HCT116 (cell line): ENCODE results near the gene ABR. TPM values are rescaled to one million over a fixed set of nuclear protein-coding genes. Genes with fewer than 3 reads are reported as not detected.

ENCODE experiments used
- ATAC-seq: fragments of 200-7000 bp; cut with Tn5 transposase; 2 replicates; pipeline ENCODE4 v1.9.1; 2020; ENCODE audit warnings: mild to moderate bottlenecking, moderate library complexity
- BruUV-seq: library from RNA; stranded (reverse); fragments of 400-500 nt; replicated peaks from 2 replicates; lab custom pipeline; 2021; lab: Mats Ljungman, UMichigan
- CTCF ChIA-PET: fragments of 300-600 bp; sonication (Branson Sonifier 250); formaldehyde crosslinking; loops from one replicate; lab custom pipeline; 2021; ENCODE audit warnings: antibody characterized with exemption; lab: Charles Lee
- POLR2A ChIA-PET: fragments of 300-600, 350-600 bp; sonication (Branson Sonifier 250); formaldehyde crosslinking; loops from one replicate; lab custom pipeline; 2021; ENCODE audit warnings: antibody characterized with exemption; lab: Charles Lee
- RAD21 ChIA-PET, 2 experiments: fragments of 300-600 bp; sonication (Branson Sonifier 250); formaldehyde crosslinking; loops; one replicate each; lab custom pipeline; 2023; ENCODE audit warnings: low total read pairs in 2 of 2; ENCODE audit not compliant: uncharacterized antibody in 2 of 2, unreplicated experiment in 2 of 2, low non-redundant PET in 1 of 2; lab: Charles Lee
- DNase-seq: peaks from one replicate; pipeline ENCODE4 v3.0.0-alpha.2; 2010; ENCODE audit warnings: low read depth, low spot score
- H2AFZ ChIP-seq: fragments of 200-600 bp; shearing (Covaris generic), sonication (generic); 2 replicates; pipeline ENCODE4 v1.6.1; 2017; ENCODE audit warnings: low read depth, mixed run types, mixed read lengths, antibody characterized with exemption, low read length; ENCODE audit not compliant: poor library complexity, severe bottlenecking
- H3K27ac ChIP-seq: 2 replicates; pipeline ENCODE4 v1.5.1; 2012; ENCODE audit warnings: low read depth, low read length
- H3K27me3 ChIP-seq: fragments of 200-600 bp; sonication (generic); 2 replicates; pipeline ENCODE4 v1.6.1; 2016; ENCODE audit warnings: mixed run types, low read length, mixed read lengths; ENCODE audit not compliant: insufficient read depth
- H3K36me3 ChIP-seq, 2 experiments: fragments of 200-500 bp in 1 of 2; fragments of 200-600 bp in 1 of 2; sonication (Bioruptor generic) in 1 of 2; sonication (generic) in 1 of 2; 2 replicates each; pipeline versions ENCODE4 v1.5.1 to v1.6.1; 2014 to 2016; ENCODE audit warnings: low read length in 2 of 2, inconsistent platforms in 1 of 2, mixed read lengths in 1 of 2, mixed run types in 1 of 2; ENCODE audit not compliant: insufficient read depth in 2 of 2, control insufficient read depth in 1 of 2
- H3K4me1 ChIP-seq, 2 experiments: fragments of 200-600 bp in 1 of 2; sonication (generic) in 1 of 2; 2 replicates each; pipeline versions ENCODE4 v1.5.1 to v1.6.1; 2012 to 2017; ENCODE audit warnings: low read length in 2 of 2, inconsistent platforms in 1 of 2, mild to moderate bottlenecking in 1 of 2, mixed read lengths in 1 of 2, mixed run types in 1 of 2, moderate library complexity in 1 of 2; ENCODE audit not compliant: insufficient read depth in 2 of 2, control insufficient read depth in 1 of 2
- H3K4me2 ChIP-seq: fragments of 200-600 bp; sonication (generic); 2 replicates; pipeline ENCODE4 v1.6.1; 2017; ENCODE audit warnings: mixed run types, low read length, mixed read lengths
- H3K4me3 ChIP-seq, 2 experiments: fragments of 200-600 bp in 1 of 2; sonication (generic) in 1 of 2; replicated peaks in 1 of 2; 2 replicates each; pipeline ENCODE4 v1.5.1; 2011 to 2016; ENCODE audit warnings: low read length in 2 of 2, control low read depth in 1 of 2, low read depth in 1 of 2, mild to moderate bottlenecking in 1 of 2, mixed read lengths in 1 of 2, mixed run types in 1 of 2
- H3K79me2 ChIP-seq: fragments of 200-600 bp; sonication (generic); 2 replicates; pipeline ENCODE4 v1.6.1; 2017; ENCODE audit warnings: mild to moderate bottlenecking, mixed run types, low read length, moderate library complexity, mixed read lengths; ENCODE audit not compliant: insufficient read depth
- H3K9ac ChIP-seq: fragments of 200-600 bp; sonication (generic); 2 replicates; pipeline ENCODE4 v1.6.1; 2016; ENCODE audit warnings: low read length, mixed read lengths
- H3K9me2 ChIP-seq: fragments of 200-600 bp; sonication (generic), shearing (Covaris generic); 2 replicates; pipeline ENCODE4 v1.6.1; 2017; ENCODE audit warnings: mixed run types, mild to moderate bottlenecking, moderate library complexity; ENCODE audit not compliant: insufficient read depth
- H3K9me3 ChIP-seq, 2 experiments: fragments of 200-500 bp in 1 of 2; fragments of 200-600 bp in 1 of 2; sonication (Bioruptor generic) in 1 of 2; sonication (generic) in 1 of 2; 2 replicates each; pipeline ENCODE4 v1.6.1; 2014 to 2017; ENCODE audit warnings: low read length in 2 of 2, mixed read lengths in 2 of 2, inconsistent platforms in 1 of 2, low read depth in 1 of 2, mild to moderate bottlenecking in 1 of 2, mixed run types in 1 of 2, moderate library complexity in 1 of 2; ENCODE audit not compliant: control insufficient read depth in 1 of 2, insufficient read depth in 1 of 2
- H4K20me1 ChIP-seq: fragments of 200-600 bp; sonication (generic), shearing (Covaris generic); 2 replicates; pipeline ENCODE4 v1.6.1; 2017; ENCODE audit warnings: mixed run types, mild to moderate bottlenecking, moderate library complexity; ENCODE audit not compliant: insufficient read depth
- CBX3 ChIP-seq: IDR thresholded peaks from 2 replicates; pipeline ENCODE4 v1.6.1; 2012; ENCODE audit warnings: low read depth
- CTCF ChIP-seq, 3 experiments: fragments of 200-600 bp in 1 of 3; sonication (generic) in 1 of 3; IDR thresholded peaks in 2 of 3; conservative IDR thresholded peaks in 1 of 3; 2 replicates each; pipeline ENCODE4 v1.5.1; 2012 to 2017; ENCODE audit warnings: low read depth in 2 of 3, low read length in 2 of 3, antibody characterized with exemption in 1 of 3, borderline replicate concordance in 1 of 3, control low read depth in 1 of 3, mild to moderate bottlenecking in 1 of 3, mixed read lengths in 1 of 3, mixed run types in 1 of 3, moderate library complexity in 1 of 3; ENCODE audit not compliant: insufficient read depth in 1 of 3
- EGR1 ChIP-seq: IDR thresholded peaks from 2 replicates; pipeline ENCODE4 v1.6.1; 2012; ENCODE audit warnings: low read depth
- EZH2phosphoT487 ChIP-seq: fragments of 200-600 bp; IDR thresholded peaks from 2 replicates; pipeline ENCODE4 v1.6.1; 2018; ENCODE audit warnings: antibody characterized with exemption, borderline replicate concordance
- JUND ChIP-seq: IDR thresholded peaks from 2 replicates; pipeline ENCODE4 v1.6.1; 2012
- RAD21 ChIP-seq: IDR thresholded peaks from 2 replicates; pipeline ENCODE4 v1.6.1; 2012; ENCODE audit warnings: low read depth, mild to moderate bottlenecking
- SP1 ChIP-seq: IDR thresholded peaks from 2 replicates; pipeline ENCODE4 v1.6.1; 2012; ENCODE audit warnings: low read depth
- SRF ChIP-seq: IDR thresholded peaks from 2 replicates; pipeline ENCODE4 v1.6.1; 2012; ENCODE audit warnings: low read depth
- TCF7L2 ChIP-seq: IDR thresholded peaks from 2 replicates; pipeline ENCODE4 v1.7.0; 2011; ENCODE audit warnings: borderline replicate concordance, inconsistent platforms; ENCODE audit not compliant: insufficient read depth, insufficient read length; ENCODE audit errors: extremely low read depth
- intact Hi-C: fragments of 100-400 bp; cut with micrococcal nuclease; formaldehyde crosslinking; loops from 2 replicates; pipeline ENCODE4 v1.10.0; 2022
- total RNA-seq: library from RNA; stranded (reverse); gene quantifications from one replicate; pipeline ENCODE4 v1.2.1, GENCODE V29; 2021; ENCODE audit not compliant: unreplicated experiment

The ABR gene
- total RNA-seq, 1 experiment from 2014 or later, result 58.5 TPM

GRCh38 chr17:1095853-1096173, 84.0 kb downstream of the ABR start:
- no peaks in the 10 kb centered on the region for H3K27me3 ChIP-seq
- POLR2A ChIA-PET, result no interaction called here
- H3K79me2 ChIP-seq, result no peaks in the 10 kb centered on the region
- peaks cover 0 to 3% of the 10 kb centered on the region in 2 experiments; a peak in 1 of 4 replicates for H3K36me3 ChIP-seq
- CTCF ChIA-PET, result interaction anchor here (1.4 kb wide), 1 partner anchor 37 kb away, joined by 4 read pairs; no protein-coding TSS in a partner anchor
- TF ChIP-seq TCF7L2, result no peak
- TF ChIP-seq SP1, result no peak
- TF ChIP-seq CBX3, result no peak
- TF ChIP-seq RAD21, result no peak
- no peak for TF ChIP-seq EGR1
- no peak for TF ChIP-seq EZH2phosphoT487
- no peak for TF ChIP-seq SRF
- no peak for TF ChIP-seq CTCF (IDR thresholded peaks at IDR 0.05 in 2 of 3, conservative IDR thresholded peaks at IDR 0.05 in 1 of 3; ENCODE audit: borderline replicate concordance in 1 of 3, insufficient read depth in 1 of 3, low read depth in 2 of 3, low read length in 2 of 3)
- TF ChIP-seq JUND, result no peak
- no TSS peak for BruUV-seq
- H3K9me3 ChIP-seq, result no peaks in the 10 kb centered on the region
- no peak for ATAC-seq
- no peak overlapping the region for H3K4me3 ChIP-seq
- H3K9ac ChIP-seq, result no peak overlapping the region
- DNase-seq, result no peak
- H2AFZ ChIP-seq, result no peak overlapping the region
- no peaks in the 10 kb centered on the region for H4K20me1 ChIP-seq
- intact Hi-C loops, result no loop called here
- no peaks in the 10 kb centered on the region; a peak in 1 of 4 replicates for H3K4me1 ChIP-seq
- no peak overlapping the region for H3K4me2 ChIP-seq
- H3K9me2 ChIP-seq, result no peaks in the 10 kb centered on the region
- RAD21 ChIA-PET, result no interaction called here
- H3K27ac ChIP-seq, result no peak overlapping the region
